ENCODE data around the gene DNAJC30. TPM values are rescaled to one million over a fixed set of nuclear protein-coding genes. Genes with fewer than 3 reads are reported as not detected.

Gene DNAJC30
- total and polyA plus RNA-seq, 10 of the 15 experiments (the other 5 are each of a cell fraction or from before 2014, with no cell fraction given), result 2.1 to 19.0 (median 7.9) TPM

GRCh38 chr7:73631558-73631957, 51.7 kb downstream of the DNAJC30 start:
- no peaks in the 10 kb centered on the region for H3K79me2 ChIP-seq (ENCODE audit: control insufficient read depth, insufficient read depth, low read length)
- no peak overlapping the region for H3K27ac ChIP-seq (ENCODE audit: control insufficient read depth, insufficient read depth)
- FAIRE-seq, result no peak
- BruUV-seq (replicated peaks), result no TSS peak
- RAD21 ChIA-PET (ENCODE audit: unreplicated experiment), result no interaction called here
- peaks cover 0 to 1% of the 10 kb centered on the region in 2 experiments; a peak in 2 of 4 replicates for H3K27me3 ChIP-seq (replicated peaks in 1 of 2; ENCODE audit: control insufficient read depth in 2 of 2, insufficient read depth in 2 of 2, low read length in 1 of 2)
- H3K36me3 ChIP-seq (ENCODE audit: control insufficient read depth in 2 of 2, insufficient read depth in 2 of 2, low read length in 1 of 2), result no peaks in the 10 kb centered on the region
- no peak for ATAC-seq
- TF ChIP-seq CHD1 (IDR thresholded peaks at IDR 0.05; ENCODE audit: low read depth, low read length) (no peak), HDGF (IDR thresholded peaks at IDR 0.05) (no peak), HDAC6 (IDR thresholded peaks at IDR 0.05; ENCODE audit: unreplicated experiment) (no peak), MEF2B (IDR thresholded peaks at IDR 0.05; ENCODE audit: partially characterized antibody, poor library complexity, severe bottlenecking) (no peak), RAD51 (IDR thresholded peaks at IDR 0.05) (no peak), WRNIP1 (IDR thresholded peaks at IDR 0.05; ENCODE audit: borderline replicate concordance, low read depth, low read length) (no peak), TCF7 (IDR thresholded peaks at IDR 0.05; ENCODE audit: borderline replicate concordance) (no peak), JUNB (IDR thresholded peaks at IDR 0.05) (no peak), HCFC1 (IDR thresholded peaks at IDR 0.05; ENCODE audit: low read length) (no peak), KDM1A (IDR thresholded peaks at IDR 0.05; ENCODE audit: borderline replicate concordance) (no peak), ZBED1 (IDR thresholded peaks at IDR 0.05; ENCODE audit: borderline replicate concordance) (no peak), ZBTB40 (IDR thresholded peaks at IDR 0.05; ENCODE audit: borderline replicate concordance) (no peak), TBL1XR1 (IDR thresholded peaks at IDR 0.05; ENCODE audit: low read depth, low read length) (no peak), POU2F2 (IDR thresholded peaks at IDR 0.05; ENCODE audit: borderline replicate concordance, low read depth, low read length) (no peak), SIN3A (IDR thresholded peaks at IDR 0.05; ENCODE audit: low read depth, low read length) (no peak), CEBPB (IDR thresholded peaks at IDR 0.05; ENCODE audit: borderline replicate concordance in 1 of 2, low read depth in 2 of 2, low read length in 2 of 2) (no peak), BCLAF1 (IDR thresholded peaks at IDR 0.05) (no peak), NFXL1 (IDR thresholded peaks at IDR 0.05; ENCODE audit: borderline replicate concordance) (no peak)
- no peak overlapping the region for H3K4me2 ChIP-seq (ENCODE audit: control insufficient read depth, insufficient read depth)
- H2AFZ ChIP-seq (ENCODE audit: control insufficient read depth, low read depth, low read length), result no peak overlapping the region
- WGBS (ENCODE audit: insufficient coverage, insufficient replicate concordance, low lambda C conversion rate, missing lambda C conversion rate), result 0% methylated on average over 1 of the region's 1 CpG
- CTCF ChIA-PET, result no interaction called here
- SMC1A ChIA-PET (ENCODE audit: uncharacterized antibody, unreplicated experiment), result no interaction called here
- intact Hi-C loops (cut with micrococcal nuclease; ENCODE audit: unreplicated experiment), result no loop called here
- H3K9ac ChIP-seq (ENCODE audit: control insufficient read depth, insufficient read depth, low read length), result no peak overlapping the region
- H4K20me1 ChIP-seq (ENCODE audit: control insufficient read depth, insufficient read depth), result no peaks in the 10 kb centered on the region
- H3K4me3 ChIP-seq, result no peak overlapping the region
- POLR2A ChIA-PET, result interaction anchor here (0.6 to 0.7 kb wide), 3 partner anchors 16 to 73 kb away, joined by 3 to 5 read pairs (median 3); no protein-coding TSS in a partner anchor
- H3K4me1 ChIP-seq (ENCODE audit: control insufficient read depth, insufficient read depth, low read length), result no peaks in the 10 kb centered on the region
- in situ Hi-C loops (cut with MboI), result no loop called here
- H3K9me3 ChIP-seq (replicated peaks; ENCODE audit: control insufficient read depth, insufficient read depth, low read length), result no peaks in the 10 kb centered on the region
- DNase-seq (ENCODE audit: low read depth, low spot score), result no peak
